B cell (primary cell): Measurements from ENCODE around the gene RGS17. TPM values are rescaled to one million over a fixed set of nuclear protein-coding genes. Genes with fewer than 3 reads are reported as not detected.

Experiments used
- ATAC-seq: fragments of 200-7000 bp; cut with Tn5 transposase; one replicate; pipeline ENCODE4 v1.10.0; 2021; ENCODE audit warnings: low read depth, mild to moderate bottlenecking, moderate number of reproducible peaks, moderate library complexity
- CTCF ChIA-PET: fragments of 350-600 bp; sonication (Branson Sonifier 250); formaldehyde crosslinking; loops from one replicate; lab custom pipeline; 2021; ENCODE audit warnings: antibody characterized with exemption, inconsistent platforms; lab: Charles Lee
- POLR2A ChIA-PET: fragments of 350-600 bp; sonication (Branson Sonifier 250); formaldehyde crosslinking; loops from one replicate; lab custom pipeline; 2021; ENCODE audit warnings: antibody characterized with exemption; lab: Charles Lee
- DNase-seq: peaks from one replicate; pipeline ENCODE4 v3.0.0; 2013
- H2AFZ ChIP-seq: 2 replicates; pipeline ENCODE4 v1.6.1; 2012; ENCODE audit warnings: mild to moderate bottlenecking, low read depth, low read length; ENCODE audit not compliant: insufficient read depth, poor library complexity, severe bottlenecking
- H3K27ac ChIP-seq, 2 donors: 1 replicate in 1 of 2; 2 replicates in 1 of 2; pipeline ENCODE4 v1.5.1; 2012 to 2013; ENCODE audit warnings: low read length in 2 of 2, mild to moderate bottlenecking in 2 of 2, moderate library complexity in 1 of 2
- H3K27me3 ChIP-seq, 4 experiments: fragments of 200-600 bp in 1 of 4; sonication (generic) in 1 of 4; replicated peaks in 1 of 4; 1 replicate in 2 of 4; 2 replicates in 2 of 4; pipeline versions ENCODE4 v1.6.1 to v1.7.0; 2013 to 2016; ENCODE audit warnings: low read length in 3 of 4, mild to moderate bottlenecking in 2 of 4, mixed read lengths in 1 of 4, moderate library complexity in 1 of 4; ENCODE audit not compliant: insufficient read depth in 4 of 4, control insufficient read depth in 3 of 4; ENCODE audit errors: control extremely low read depth in 1 of 4
- H3K36me3 ChIP-seq, 2 experiments: replicated peaks in 1 of 2; 1 replicate in 1 of 2; 2 replicates in 1 of 2; pipeline versions ENCODE4 v1.6.1 to v1.7.1; 2013; ENCODE audit warnings: low read length in 1 of 2; ENCODE audit not compliant: insufficient read depth in 2 of 2, control insufficient read depth in 1 of 2; ENCODE audit errors: control extremely low read depth in 1 of 2, extremely low read depth in 1 of 2
- H3K4me1 ChIP-seq, 2 donors: fragments of 200-600 bp in 1 of 2; sonication (generic) in 1 of 2; 1 replicate in 1 of 2; 2 replicates in 1 of 2; pipeline versions ENCODE4 v1.5.1 to v1.6.1; 2013 to 2017; ENCODE audit warnings: low read length in 2 of 2; ENCODE audit not compliant: control insufficient read depth in 2 of 2, insufficient read depth in 2 of 2
- H3K4me2 ChIP-seq: replicated peaks from 2 replicates; pipeline ENCODE3; 2012; ENCODE audit warnings: mild to moderate bottlenecking, low read depth, low read length; ENCODE audit not compliant: poor library complexity, severe bottlenecking
- H3K4me3 ChIP-seq, 5 experiments: fragments of 200-600 bp in 1 of 5; sonication (generic) in 1 of 5; 1 replicate in 3 of 5; 2 replicates in 2 of 5; pipeline versions ENCODE4 v1.5.1 to v1.7.0; 2011 to 2016; ENCODE audit warnings: low read length in 4 of 5, mild to moderate bottlenecking in 4 of 5, low read depth in 2 of 5, control low read depth in 1 of 5, moderate library complexity in 1 of 5; ENCODE audit not compliant: insufficient read depth in 1 of 5; ENCODE audit errors: control extremely low read depth in 1 of 5, extremely low read depth in 1 of 5
- H3K79me2 ChIP-seq: fragments of 200-600 bp; sonication (generic); one replicate; pipeline ENCODE4 v1.6.0; 2016; ENCODE audit warnings: low read length; ENCODE audit not compliant: control insufficient read depth, insufficient read depth
- H3K9ac ChIP-seq: fragments of 200-600 bp; sonication (generic); 2 replicates; pipeline ENCODE4 v1.6.1; 2017; ENCODE audit warnings: mild to moderate bottlenecking, low read length, moderate library complexity
- H3K9me3 ChIP-seq, 3 donors: one replicate each; pipeline versions ENCODE4 v1.6.1 to v1.7.1; 2013; ENCODE audit warnings: low read length in 2 of 3; ENCODE audit not compliant: control insufficient read depth in 2 of 3, insufficient read depth in 1 of 3; ENCODE audit errors: control extremely low read depth in 1 of 3
- H4K20me1 ChIP-seq: 2 replicates; pipeline ENCODE4 v1.6.0; 2012; ENCODE audit warnings: mild to moderate bottlenecking, low read length; ENCODE audit not compliant: insufficient read depth, control insufficient read depth, poor library complexity, severe bottlenecking
- H3K27ac Mint-ChIP-seq: one replicate; pipeline ENCODE4 v1.8.0; 2021; ENCODE audit warnings: mixed read lengths
- H3K27me3 Mint-ChIP-seq: one replicate; pipeline ENCODE4 v1.8.0; 2021; ENCODE audit warnings: mixed read lengths
- H3K4me1 Mint-ChIP-seq: one replicate; pipeline ENCODE4 v1.8.0; 2021; ENCODE audit warnings: mixed read lengths
- H3K4me3 Mint-ChIP-seq: one replicate; pipeline ENCODE4 v1.8.0; 2021; ENCODE audit warnings: mixed read lengths
- H3K9me3 Mint-ChIP-seq: one replicate; pipeline ENCODE4 v1.8.0; 2022; ENCODE audit warnings: mixed read lengths; ENCODE audit not compliant: insufficient read depth
- CTCF ChIP-seq: fragments of 200-600 bp; IDR thresholded peaks from one replicate; pipeline ENCODE4 v1.8.0; 2022; ENCODE audit warnings: antibody characterized with exemption, mild to moderate bottlenecking
- EZH2 ChIP-seq: IDR thresholded peaks from 2 replicates; pipeline ENCODE4 v1.6.1; 2012; ENCODE audit warnings: borderline replicate concordance, low read depth, mild to moderate bottlenecking, moderate library complexity, low read length; ENCODE audit not compliant: insufficient read depth, poor library complexity, severe bottlenecking
- WGBS: methylation state at CpG from one replicate; pipeline ENCODE4 v1.1.5; 2013; ENCODE audit warnings: missing lambda C conversion rate; ENCODE audit not compliant: insufficient coverage; 5-methylcytosine and 5-hydroxymethylcytosine counted together
- intact Hi-C: fragments of 100-400 bp; cut with micrococcal nuclease; formaldehyde crosslinking; loops from one replicate; pipeline ENCODE4 v1.10.0; 2022
- polyA plus RNA-seq: library from polyadenylated mRNA; depleted of rRNA; stranded (reverse); fragments of >200 nt; gene quantifications from 2 replicates; pipeline ENCODE4 v1.2.3, GENCODE V29; 2012
- total RNA-seq, 2 donors: library from RNA; stranded (reverse); fragments of 120-200 nt in 1 of 2; gene quantifications; 1 replicate in 1 of 2; 2 replicates in 1 of 2; pipeline versions ENCODE4 v1.2.3 to v1.2.4, GENCODE V29; 2013 to 2022

The RGS17 gene
- total and polyA plus RNA-seq, 2 donors (not counting 1 experiment from before 2014, with no cell fraction given), result not detected

- Histone ChIP-seq H3K36me3 (no peaks in the 10 kb centered on the region), H3K27ac (no peak overlapping the region), H3K27me3 (no peaks in the 10 kb centered on the region), H3K4me1 (no peaks in the 10 kb centered on the region), H3K4me3 (no peak overlapping the region), H3K9me3 (no peaks in the 10 kb centered on the region), H2AFZ (no peak overlapping the region), H3K9ac (no peak overlapping the region), H3K4me2 (no peak overlapping the region), H4K20me1 (no peaks in the 10 kb centered on the region), H3K79me2 (no peaks in the 10 kb centered on the region)
- no peak for DNase-seq
- intact Hi-C loops, result no loop called here
- Mint-ChIP-seq H3K27me3 (no peaks in the 10 kb centered on the region), H3K27ac (no peak overlapping the region), H3K4me3 (no peak overlapping the region), H3K9me3 (no peaks in the 10 kb centered on the region), H3K4me1 (no peaks in the 10 kb centered on the region)
- ChIA-PET CTCF (no interaction called here), POLR2A (no interaction called here)
- whole genome bisulfite sequencing, result 83% methylated on average over 1 of the region's 4 CpGs
- no peak for ATAC-seq
- TF ChIP-seq EZH2, result no peak
- no peak for TF ChIP-seq CTCF
Observed at GRCh38 chr6:153162172-153162571, 31.1 kb upstream of the RGS17 start.

GRCh38 chr6:153160221-153160620, 29.1 kb upstream of the RGS17 start:
- WGBS, result 100% methylated on average over 1 of the region's 2 CpGs
- Histone ChIP-seq H3K79me2 (no peaks in the 10 kb centered on the region), H2AFZ (no peak overlapping the region), H3K27ac (no peak overlapping the region), H3K4me3 (no peak overlapping the region), H3K27me3 (no peaks in the 10 kb centered on the region), H3K9me3 (no peaks in the 10 kb centered on the region), H3K4me1 (no peaks in the 10 kb centered on the region), H3K36me3 (no peaks in the 10 kb centered on the region), H4K20me1 (no peaks in the 10 kb centered on the region), H3K9ac (no peak overlapping the region), H3K4me2 (no peak overlapping the region)
- Mint-ChIP-seq H3K4me3 (no peak overlapping the region), H3K27ac (no peak overlapping the region), H3K27me3 (no peaks in the 10 kb centered on the region), H3K9me3 (no peaks in the 10 kb centered on the region), H3K4me1 (no peaks in the 10 kb centered on the region)
- no peak for TF ChIP-seq EZH2
- TF ChIP-seq CTCF, result no peak
- intact Hi-C loops, result no loop called here
- no peak for ATAC-seq
- POLR2A ChIA-PET, result no interaction called here
- CTCF ChIA-PET, result no interaction called here
- no peak for DNase-seq
